ENCODE measurements around the gene MRPS5. TPM values are rescaled to one million over a fixed set of nuclear protein-coding genes. Genes with fewer than 3 reads are reported as not detected.

Gene MRPS5
- total RNA-seq, 1 donor from 2014 or later = 57.4 TPM

- Histone ChIP-seq H3K4me3 (ENCODE audit: insufficient read depth, low read depth, low read length) (no peak overlapping the region), H3K9me3 (ENCODE audit: insufficient read depth, low read depth, low read length) (no peaks in the 10 kb centered on the region), H2AFZ (ENCODE audit: low read depth, low read length) (no peak overlapping the region), H3K4me2 (ENCODE audit: low read length) (no peak overlapping the region), H3K79me2 (ENCODE audit: insufficient read depth, low read length) (no peaks in the 10 kb centered on the region), H4K20me1 (ENCODE audit: insufficient read depth, low read length) (no peaks in the 10 kb centered on the region), H3K4me1 (ENCODE audit: insufficient read depth, low read length) (no peaks in the 10 kb centered on the region), H3K9ac (ENCODE audit: low read length) (no peak overlapping the region), H3K27ac (ENCODE audit: low read depth, low read length) (no peak overlapping the region), H3K36me3 (ENCODE audit: insufficient read depth, low read length) (no peaks in the 10 kb centered on the region), H3K27me3 (ENCODE audit: insufficient read depth, low read length) (peaks cover 3% of the 10 kb centered on the region)
- Mint-ChIP-seq H3K9me3 (ENCODE audit: unreplicated experiment) (no peaks in the 10 kb centered on the region), H3K27me3 (ENCODE audit: low read depth, unreplicated experiment) (peaks cover 23% of the 10 kb centered on the region), H3K4me3 (ENCODE audit: unreplicated experiment) (no peak overlapping the region), H3K4me1 (ENCODE audit: low read depth, unreplicated experiment) (peaks cover 28% of the 10 kb centered on the region), H3K27ac (ENCODE audit: unreplicated experiment) (peak overlapping the region; percentile 12), H3K36me3 (ENCODE audit: low read depth, unreplicated experiment) (no peaks in the 10 kb centered on the region)
- no peak for TF ChIP-seq CTCF (IDR thresholded peaks at IDR 0.05; ENCODE audit: insufficient read depth, low read depth, low read length)
- TF ChIP-seq EZH2 (IDR thresholded peaks at IDR 0.05; ENCODE audit: insufficient read depth, low read length) = no peak
- DNase-seq (ENCODE audit: low read depth) (no peak), FAIRE-seq (no peak)
These were observed 77.0 kb downstream of the MRPS5 start for GRCh38 chr2:95044601-95045000.

GRCh38 chr2:95043300-95044093 lies 78.1 kb downstream of the MRPS5 start:
- Mint-ChIP-seq H3K4me1 (ENCODE audit: low read depth, unreplicated experiment) (peaks cover 28% of the 10 kb centered on the region), H3K4me3 (ENCODE audit: unreplicated experiment) (no peak overlapping the region), H3K9me3 (ENCODE audit: unreplicated experiment) (no peaks in the 10 kb centered on the region), H3K27ac (ENCODE audit: unreplicated experiment) (peak overlapping the region; percentile 58), H3K27me3 (ENCODE audit: low read depth, unreplicated experiment) (peaks cover 16% of the 10 kb centered on the region), H3K36me3 (ENCODE audit: low read depth, unreplicated experiment) (no peaks in the 10 kb centered on the region)
- Histone ChIP-seq H3K36me3 (ENCODE audit: insufficient read depth, low read length) (no peaks in the 10 kb centered on the region), H3K9me3 (ENCODE audit: insufficient read depth, low read depth, low read length) (no peaks in the 10 kb centered on the region), H3K27me3 (ENCODE audit: insufficient read depth, low read length) (peaks cover 3% of the 10 kb centered on the region), H3K27ac (ENCODE audit: low read depth, low read length) (no peak overlapping the region), H3K79me2 (ENCODE audit: insufficient read depth, low read length) (no peaks in the 10 kb centered on the region), H3K4me3 (ENCODE audit: insufficient read depth, low read depth, low read length) (no peak overlapping the region), H3K9ac (ENCODE audit: low read length) (no peak overlapping the region), H2AFZ (ENCODE audit: low read depth, low read length) (no peak overlapping the region), H3K4me1 (ENCODE audit: insufficient read depth, low read length) (no peaks in the 10 kb centered on the region), H4K20me1 (ENCODE audit: insufficient read depth, low read length) (peaks cover 4% of the 10 kb centered on the region), H3K4me2 (ENCODE audit: low read length) (peak overlapping the region; percentile 58)
- DNase-seq (ENCODE audit: low read depth) = peak; percentile 69
- TF ChIP-seq CTCF (IDR thresholded peaks at IDR 0.05; ENCODE audit: insufficient read depth, low read depth, low read length) = no peak
- TF ChIP-seq EZH2 (IDR thresholded peaks at IDR 0.05; ENCODE audit: insufficient read depth, low read length) = no peak
- FAIRE-seq = no peak

All from astrocyte (in vitro differentiated cells and primary cell).